H1 (cell line): ENCODE results near the gene SYDE2. TPM values are rescaled to one million over a fixed set of nuclear protein-coding genes. Genes with fewer than 3 reads are reported as not detected.

Experiments used
- CTCF ChIA-PET: fragments of 300-600 bp; sonication (Branson Sonifier 250); formaldehyde crosslinking; loops from one replicate; lab custom pipeline; 2021; ENCODE audit not compliant: partially characterized antibody; lab: Charles Lee
- POLR2A ChIA-PET: fragments of 300-600 bp; sonication (Branson Sonifier 250); formaldehyde crosslinking; loops from one replicate; lab custom pipeline; 2021; ENCODE audit warnings: inconsistent platforms; ENCODE audit not compliant: partially characterized antibody; lab: Charles Lee
- DNase-seq, 2 experiments: peaks; one replicate each; pipeline versions ENCODE4 v3.0.0 to v3.0.0-alpha.2; 2010 to 2022; ENCODE audit warnings: low spot score in 2 of 2, low read depth in 1 of 2, mixed read lengths in 1 of 2
- FAIRE-seq: peaks from 2 replicates; lab custom pipeline; 2011; peaks lifted over from hg19 to GRCh38; lab: Jason Lieb, UNC
- H2AFZ ChIP-seq: 2 replicates; pipeline ENCODE4 v1.8.1; 2012; ENCODE audit warnings: low read length, inconsistent platforms
- H2AK5ac ChIP-seq: 2 replicates; pipeline ENCODE4 v1.6.1; 2013; ENCODE audit warnings: low read depth, low read length
- H2BK120ac ChIP-seq: replicated peaks from 2 replicates; pipeline ENCODE3; 2013; ENCODE audit warnings: low read depth, low read length, inconsistent platforms
- H2BK12ac ChIP-seq: 2 replicates; pipeline ENCODE4 v1.6.1; 2013; ENCODE audit warnings: low read depth, low read length
- H2BK15ac ChIP-seq: 2 replicates; pipeline ENCODE4 v1.6.1; 2013; ENCODE audit warnings: low read length
- H2BK20ac ChIP-seq: 2 replicates; pipeline ENCODE4 v1.6.1; 2013; ENCODE audit warnings: low read length
- H2BK5ac ChIP-seq: 2 replicates; pipeline ENCODE4 v1.6.1; 2013; ENCODE audit warnings: low read depth, low read length
- H3K14ac ChIP-seq: 2 replicates; pipeline ENCODE4 v1.6.1; 2013; ENCODE audit warnings: inconsistent platforms; ENCODE audit not compliant: insufficient read length
- H3K18ac ChIP-seq: 2 replicates; pipeline ENCODE4 v1.6.1; 2013; ENCODE audit warnings: low read length; ENCODE audit errors: extremely low read depth
- H3K23ac ChIP-seq: 2 replicates; pipeline ENCODE4 v1.6.1; 2013; ENCODE audit warnings: inconsistent platforms; ENCODE audit not compliant: insufficient read length
- H3K23me2 ChIP-seq: 2 replicates; pipeline ENCODE4 v1.6.1; 2013; ENCODE audit warnings: low read depth, low read length
- H3K27ac ChIP-seq: 2 replicates; pipeline ENCODE4 v1.6.1; 2011; ENCODE audit warnings: low read depth, low read length, inconsistent platforms
- H3K27me3 ChIP-seq, 4 experiments: replicated peaks in 1 of 4; 1 replicate in 1 of 4; 2 replicates in 3 of 4; pipeline versions ENCODE4 v1.6.1 to v1.8.1; 2011 to 2013; ENCODE audit warnings: low read length in 3 of 4, mild to moderate bottlenecking in 3 of 4, inconsistent platforms in 2 of 4, mixed read lengths in 2 of 4, moderate library complexity in 1 of 4; ENCODE audit not compliant: control insufficient read depth in 3 of 4, insufficient read depth in 3 of 4; ENCODE audit errors: extremely low read depth in 1 of 4
- H3K36me3 ChIP-seq, 4 experiments: 2 replicates each; pipeline versions ENCODE4 v1.6.1 to v1.8.1; 2011 to 2013; ENCODE audit warnings: mild to moderate bottlenecking in 4 of 4, low read length in 3 of 4, moderate library complexity in 2 of 4, control low read depth in 1 of 4, inconsistent platforms in 1 of 4; ENCODE audit not compliant: insufficient read depth in 4 of 4, control insufficient read depth in 2 of 4
- H3K4ac ChIP-seq: replicated peaks from 2 replicates; pipeline ENCODE3; 2013; ENCODE audit warnings: low read length, low read depth, mixed read lengths, inconsistent platforms; ENCODE audit not compliant: insufficient read length
- H3K4me1 ChIP-seq, 4 experiments: replicated peaks in 1 of 4; 1 replicate in 1 of 4; 2 replicates in 3 of 4; pipeline versions ENCODE4 v1.6.1 to v1.8.1; 2011 to 2013; ENCODE audit warnings: low read length in 3 of 4, inconsistent platforms in 2 of 4, mixed read lengths in 1 of 4; ENCODE audit not compliant: insufficient read depth in 4 of 4, control insufficient read depth in 3 of 4
- H3K4me2 ChIP-seq, 2 experiments: 2 replicates each; pipeline versions ENCODE4 v1.6.1 to v1.8.1; 2011 to 2013; ENCODE audit warnings: low read depth in 2 of 2, low read length in 2 of 2, control low read depth in 1 of 2, inconsistent platforms in 1 of 2, mild to moderate bottlenecking in 1 of 2; ENCODE audit not compliant: insufficient read depth in 1 of 2
- H3K4me3 ChIP-seq, 4 experiments: fragments of 200-600, 300-600 bp in 1 of 4; sonication (generic), shearing (Covaris generic), sonication (Bioruptor Twin) in 1 of 4; 2 replicates each; pipeline versions ENCODE4 v1.5.1 to v1.8.1; 2011 to 2016; ENCODE audit warnings: low read length in 4 of 4, low read depth in 3 of 4, control low read depth in 2 of 4, inconsistent platforms in 2 of 4, mild to moderate bottlenecking in 2 of 4, mixed read lengths in 1 of 4, moderate library complexity in 1 of 4; ENCODE audit not compliant: insufficient read depth in 2 of 4; ENCODE audit errors: extremely low read depth in 1 of 4
- H3K56ac ChIP-seq: replicated peaks from 2 replicates; pipeline ENCODE3; 2013; ENCODE audit warnings: low read depth, mild to moderate bottlenecking, mixed read lengths, low read length, inconsistent platforms; ENCODE audit not compliant: insufficient read length
- H3K79me1 ChIP-seq: 2 replicates; pipeline ENCODE4 v1.6.1; 2013; ENCODE audit warnings: low read depth, low read length, control low read depth
- H3K79me2 ChIP-seq, 2 experiments: 2 replicates each; pipeline versions ENCODE4 v1.6.1 to v1.8.1; 2012 to 2013; ENCODE audit warnings: low read length in 2 of 2, mild to moderate bottlenecking in 2 of 2, inconsistent platforms in 1 of 2; ENCODE audit not compliant: insufficient read depth in 2 of 2, control insufficient read depth in 1 of 2
- H3K9ac ChIP-seq, 4 experiments: replicated peaks in 1 of 4; 1 replicate in 1 of 4; 2 replicates in 3 of 4; pipeline versions ENCODE4 v1.6.1 to v1.8.1; 2011 to 2013; ENCODE audit warnings: low read depth in 3 of 4, low read length in 3 of 4, control low read depth in 2 of 4, mild to moderate bottlenecking in 2 of 4, moderate library complexity in 2 of 4, inconsistent platforms in 1 of 4; ENCODE audit errors: extremely low read depth in 1 of 4
- H3K9me3 ChIP-seq, 2 experiments: 2 replicates each; pipeline versions ENCODE4 v1.6.1 to v1.8.1; 2012 to 2013; ENCODE audit warnings: mild to moderate bottlenecking in 2 of 2, moderate library complexity in 2 of 2, control low read depth in 1 of 2, inconsistent platforms in 1 of 2, low read depth in 1 of 2, low read length in 1 of 2, mixed read lengths in 1 of 2; ENCODE audit not compliant: insufficient read depth in 2 of 2
- H4K20me1 ChIP-seq, 2 experiments: replicated peaks in 1 of 2; 2 replicates each; pipeline versions ENCODE3 to v1.8.1; 2011 to 2013; ENCODE audit warnings: inconsistent platforms in 2 of 2, low read length in 2 of 2, mild to moderate bottlenecking in 1 of 2; ENCODE audit not compliant: insufficient read depth in 2 of 2, control insufficient read depth in 1 of 2
- H4K5ac ChIP-seq: 2 replicates; pipeline ENCODE4 v1.6.1; 2013; ENCODE audit warnings: low read length, low read depth, mixed read lengths, inconsistent platforms; ENCODE audit not compliant: insufficient read length
- H4K8ac ChIP-seq: 2 replicates; pipeline ENCODE4 v1.8.0; 2013; ENCODE audit warnings: mild to moderate bottlenecking, moderate library complexity, low read length, inconsistent platforms; ENCODE audit not compliant: insufficient read depth; ENCODE audit errors: extremely low read depth
- H4K91ac ChIP-seq: replicated peaks from 2 replicates; pipeline ENCODE3; 2013; ENCODE audit warnings: low read length, mixed read lengths, inconsistent platforms; ENCODE audit not compliant: insufficient read length
- CHD2 ChIP-seq: IDR thresholded peaks from 2 replicates; pipeline ENCODE4 v1.6.1; 2012; ENCODE audit warnings: low read length, improper control_type of control experiment
- CTCF ChIP-seq, 3 experiments: IDR thresholded peaks; 1 replicate in 2 of 3; 2 replicates in 1 of 3; pipeline versions ENCODE4 v1.5.1 to v1.6.1; 2011; ENCODE audit warnings: low read length in 3 of 3, mild to moderate bottlenecking in 3 of 3, inconsistent platforms in 2 of 3, low read depth in 1 of 3, moderate library complexity in 1 of 3; ENCODE audit not compliant: insufficient read depth in 1 of 3; ENCODE audit errors: control extremely low read depth in 1 of 3
- RAD21 ChIP-seq, 2 experiments: IDR thresholded peaks in 1 of 2; conservative IDR thresholded peaks in 1 of 2; 2 replicates each; pipeline ENCODE4 v1.6.1; 2011; ENCODE audit warnings: low read depth in 2 of 2, low read length in 2 of 2, improper control_type of control experiment in 1 of 2, inconsistent platforms in 1 of 2, mild to moderate bottlenecking in 1 of 2, moderate library complexity in 1 of 2
- WGBS, 2 experiments: shearing (Covaris generic) in 1 of 2; methylation state at CpG; one replicate each; pipeline versions ENCODE4 v1.1.6 to v1.1.7; 2013 to 2015; ENCODE audit warnings: low lambda C conversion rate in 2 of 2, mixed read lengths in 2 of 2, inconsistent platforms in 1 of 2, low coverage in 1 of 2, missing lambda C conversion rate in 1 of 2; ENCODE audit not compliant: insufficient replicate concordance in 2 of 2, insufficient coverage in 1 of 2, insufficient read length in 1 of 2; ENCODE audit errors: extremely low coverage in 1 of 2, missing lambda C conversion rate in 1 of 2; 5-methylcytosine and 5-hydroxymethylcytosine counted together
- polyA plus RNA-seq, 7 experiments: library from polyadenylated mRNA; depleted of rRNA in 3 of 7; stranded (reverse) in 5 of 7; unstranded in 2 of 7; fragments of >200 nt in 5 of 7; fragments of 200-250 nt in 2 of 7; gene quantifications; 1 replicate in 5 of 7; 2 replicates in 1 of 7; 4 replicates in 1 of 7; pipeline versions ENCODE4 v1.2.1 to v1.2.3, GENCODE V29; 2011 to 2013; ENCODE audit warnings: missing spikeins in 2 of 7, mixed read lengths in 2 of 7
- total RNA-seq: library from RNA; stranded (reverse); fragmentation: NEBNext Ultra II Directional; extraction: Animal tissue kit (Norgen Biotek cat#: 25700); gene quantifications from 2 replicates; pipeline ENCODE4 v1.2.1, GENCODE V29; 2021

SYDE2 gene
- total and polyA plus RNA-seq, 2 of the 8 experiments (the other 6 are each of a cell fraction or from before 2014, with no cell fraction given): 1.6 to 14.6 TPM

- no peaks in the 10 kb centered on the region for H3K36me3 ChIP-seq
- CTCF ChIA-PET: interaction anchor here (0.8 to 10.5 kb wide), 23 partner anchors 10 to 440 kb away, joined by 3 to 115 read pairs (median 4); partner anchors contain the start of genes C1orf52 and SYDE2
- no peak overlapping the region for H3K23ac ChIP-seq
- no peaks in the 10 kb centered on the region for H3K9me3 ChIP-seq
- H2AFZ ChIP-seq: peak overlapping the region; percentile 89; the same call in 1 of the 2 replicates
- no peak overlapping the region for H3K18ac ChIP-seq
- no peak overlapping the region for H3K4ac ChIP-seq
- H4K5ac ChIP-seq: no peak overlapping the region
- H3K79me2 ChIP-seq: no peaks in the 10 kb centered on the region
- no peak overlapping the region for H2AK5ac ChIP-seq
- no peak overlapping the region for H2BK12ac ChIP-seq
- POLR2A ChIA-PET: interaction anchor here (0.6 to 1.6 kb wide), 4 partner anchors 10 to 546 kb away, joined by 3 to 5 read pairs (median 3); no protein-coding TSS in a partner anchor
- peak; percentile 52 for FAIRE-seq
- H3K4me3 ChIP-seq: no peak overlapping the region
- no peak overlapping the region for H3K56ac ChIP-seq
- H4K91ac ChIP-seq: no peak overlapping the region
- H3K9ac ChIP-seq: no peak overlapping the region
- no peak overlapping the region for H4K8ac ChIP-seq
- H3K79me1 ChIP-seq: no peaks in the 10 kb centered on the region
- H3K14ac ChIP-seq: no peak overlapping the region
- 86% methylated on average over 1 of the region's 1 CpG; no CpG with 5 or more reads in 1 of the 2 experiments for WGBS, 2 experiments
- H3K27me3 ChIP-seq: no peaks in the 10 kb centered on the region
- H2BK5ac ChIP-seq: no peak overlapping the region
- H3K4me2 ChIP-seq: no peak overlapping the region; a peak in 1 of 4 replicates
- peaks cover 0 to 1% (median 0%) of the 10 kb centered on the region in 4 experiments; a peak in 2 of 7 replicates for H3K4me1 ChIP-seq
- H4K20me1 ChIP-seq: no peaks in the 10 kb centered on the region
- H2BK20ac ChIP-seq: no peak overlapping the region
- no peak overlapping the region for H2BK15ac ChIP-seq
- H3K27ac ChIP-seq: no peak overlapping the region
- no peak overlapping the region for H2BK120ac ChIP-seq
- H3K23me2 ChIP-seq: no peaks in the 10 kb centered on the region
- DNase-seq: no peak
- TF ChIP-seq RAD21 (IDR thresholded peaks at IDR 0.05 in 1 of 2, conservative IDR thresholded peaks at IDR 0.05 in 1 of 2; ENCODE audit: low read depth in 2 of 2, low read length in 2 of 2) (peak; percentile 79 to 85), CHD2 (no peak), CTCF (IDR thresholded peaks at IDR 0.05; ENCODE audit: control extremely low read depth in 1 of 3, insufficient read depth in 1 of 3, low read depth in 1 of 3, low read length in 3 of 3) (peak in 2 of 3 experiments; percentile 48 to 64; a peak in 3 of 4 replicates)
Observed at GRCh38 chr1:85240174-85240601, 39.4 kb upstream of the SYDE2 start.
